H1 (cell line): ENCODE measurements around the gene SSNA1.

Experiments used
- RFX5 ChIP-seq: IDR thresholded peaks from 2 replicates; pipeline ENCODE4 v1.6.1; 2011; ENCODE audit warnings: low read depth, low read length, improper control_type of control experiment, borderline replicate concordance
- SP2 ChIP-seq: IDR thresholded peaks from 2 replicates; pipeline ENCODE4 v1.6.1; 2012; ENCODE audit warnings: mild to moderate bottlenecking, low read length, inconsistent platforms
- SRF ChIP-seq: IDR thresholded peaks from 2 replicates; pipeline ENCODE4 v1.6.1; 2011; ENCODE audit warnings: mild to moderate bottlenecking, low read depth, low read length, moderate library complexity
- YY1 ChIP-seq: IDR thresholded peaks from 2 replicates; pipeline ENCODE4 v1.6.1; 2011; ENCODE audit warnings: low read depth, mild to moderate bottlenecking, low read length
- TF ChIP-seq, protein P1 (sequence below), 3 experiments: IDR thresholded peaks; 1 replicate in 2 of 3; 2 replicates in 1 of 3; pipeline versions ENCODE4 v1.5.1 to v1.6.1; 2011; ENCODE audit warnings: low read length in 3 of 3, mild to moderate bottlenecking in 3 of 3, inconsistent platforms in 2 of 3, low read depth in 1 of 3, moderate library complexity in 1 of 3; ENCODE audit not compliant: insufficient read depth in 1 of 3; ENCODE audit errors: control extremely low read depth in 1 of 3

DNA sequence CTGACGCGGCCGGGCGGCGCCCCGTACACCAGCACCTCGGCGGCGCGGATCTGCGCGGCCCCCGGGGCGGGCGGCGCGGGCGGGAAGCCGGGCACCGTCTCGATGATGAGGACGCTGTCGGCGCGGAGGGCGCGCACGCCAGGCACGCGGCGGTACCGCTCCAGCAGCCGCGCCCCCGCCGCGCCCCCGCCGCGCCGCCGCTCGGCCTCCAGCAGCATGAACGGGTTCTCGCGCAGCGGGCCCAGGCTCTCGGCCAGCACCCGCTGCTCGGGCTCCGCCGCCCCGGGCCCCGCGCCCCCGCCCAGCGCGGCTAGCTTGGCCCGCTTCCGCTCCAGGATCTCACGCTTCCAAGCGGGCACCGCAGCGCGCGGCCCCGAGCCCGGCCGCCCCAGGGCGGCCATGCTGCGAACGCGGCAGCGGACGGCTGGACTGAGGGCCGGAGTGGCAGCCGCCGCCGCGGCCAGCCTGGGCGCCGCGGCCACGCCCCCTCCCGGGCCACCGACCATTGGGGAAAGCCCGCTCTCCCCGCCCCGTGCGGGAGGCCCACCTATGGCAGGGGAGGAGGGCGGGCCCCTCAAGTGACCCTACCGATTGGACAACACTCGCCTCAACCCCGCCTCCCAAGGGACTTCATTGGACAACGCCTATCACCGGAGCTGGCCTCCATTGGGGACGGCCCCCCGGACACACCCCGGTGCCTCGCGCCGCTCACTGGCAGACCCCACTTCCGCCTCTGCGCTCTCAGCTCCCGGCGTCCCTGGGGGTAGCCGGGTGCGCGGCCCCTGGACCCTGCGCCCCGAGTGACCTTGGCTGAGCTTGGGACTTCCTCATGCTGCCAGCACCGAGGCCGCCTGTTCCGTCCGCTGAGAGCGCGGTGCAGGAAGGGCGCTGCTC, 12.1 kb downstream of the SSNA1 start, which contains the start of gene TPRN:
- TF ChIP-seq, protein P1, sequence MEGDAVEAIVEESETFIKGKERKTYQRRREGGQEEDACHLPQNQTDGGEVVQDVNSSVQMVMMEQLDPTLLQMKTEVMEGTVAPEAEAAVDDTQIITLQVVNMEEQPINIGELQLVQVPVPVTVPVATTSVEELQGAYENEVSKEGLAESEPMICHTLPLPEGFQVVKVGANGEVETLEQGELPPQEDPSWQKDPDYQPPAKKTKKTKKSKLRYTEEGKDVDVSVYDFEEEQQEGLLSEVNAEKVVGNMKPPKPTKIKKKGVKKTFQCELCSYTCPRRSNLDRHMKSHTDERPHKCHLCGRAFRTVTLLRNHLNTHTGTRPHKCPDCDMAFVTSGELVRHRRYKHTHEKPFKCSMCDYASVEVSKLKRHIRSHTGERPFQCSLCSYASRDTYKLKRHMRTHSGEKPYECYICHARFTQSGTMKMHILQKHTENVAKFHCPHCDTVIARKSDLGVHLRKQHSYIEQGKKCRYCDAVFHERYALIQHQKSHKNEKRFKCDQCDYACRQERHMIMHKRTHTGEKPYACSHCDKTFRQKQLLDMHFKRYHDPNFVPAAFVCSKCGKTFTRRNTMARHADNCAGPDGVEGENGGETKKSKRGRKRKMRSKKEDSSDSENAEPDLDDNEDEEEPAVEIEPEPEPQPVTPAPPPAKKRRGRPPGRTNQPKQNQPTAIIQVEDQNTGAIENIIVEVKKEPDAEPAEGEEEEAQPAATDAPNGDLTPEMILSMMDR (IDR thresholded peaks at IDR 0.05; ENCODE audit: control extremely low read depth in 1 of 3, insufficient read depth in 1 of 3, low read depth in 1 of 3, low read length in 3 of 3), result no peak
- TF ChIP-seq RFX5 (no peak), SP2 (peak; percentile 66), SRF (no peak), YY1 (peak; percentile 89; the same call in 1 of the 2 replicates)
